RWPE1 (cell line): Measurements from ENCODE around the gene FOXL2.

Experiments used
- CTCF ChIA-PET: fragments of 350-600 bp; sonication (Branson Sonifier 250); formaldehyde crosslinking; extraction: SDS; loops from one replicate; lab custom pipeline; 2021; lab: Yijun Ruan, JAX
- POLR2A ChIA-PET: fragments of 400-600 bp; formaldehyde crosslinking; extraction: SDS; loops from one replicate; lab custom pipeline; 2020; ENCODE audit warnings: antibody characterized with exemption; ENCODE audit not compliant: low non-redundant PET; lab: Yijun Ruan, JAX
- DNase-seq: peaks from one replicate; pipeline ENCODE4 v3.0.0; 2012; ENCODE audit warnings: low spot score
- H3K27ac ChIP-seq: fragments of 450-650 bp; 2 replicates; pipeline ENCODE4 v1.5.1; 2017
- TF ChIP-seq, protein P1 (sequence below): fragments of 450-650 bp; conservative IDR thresholded peaks from 2 replicates; pipeline ENCODE4 v1.5.1; 2017; ENCODE audit warnings: low read depth, mild to moderate bottlenecking

The FOXL2 gene

GRCh38 chr3:138935863-138936740 lies 10.8 kb downstream of the FOXL2 start:
- peak; percentile 75 for DNase-seq
- TF ChIP-seq, protein P1, sequence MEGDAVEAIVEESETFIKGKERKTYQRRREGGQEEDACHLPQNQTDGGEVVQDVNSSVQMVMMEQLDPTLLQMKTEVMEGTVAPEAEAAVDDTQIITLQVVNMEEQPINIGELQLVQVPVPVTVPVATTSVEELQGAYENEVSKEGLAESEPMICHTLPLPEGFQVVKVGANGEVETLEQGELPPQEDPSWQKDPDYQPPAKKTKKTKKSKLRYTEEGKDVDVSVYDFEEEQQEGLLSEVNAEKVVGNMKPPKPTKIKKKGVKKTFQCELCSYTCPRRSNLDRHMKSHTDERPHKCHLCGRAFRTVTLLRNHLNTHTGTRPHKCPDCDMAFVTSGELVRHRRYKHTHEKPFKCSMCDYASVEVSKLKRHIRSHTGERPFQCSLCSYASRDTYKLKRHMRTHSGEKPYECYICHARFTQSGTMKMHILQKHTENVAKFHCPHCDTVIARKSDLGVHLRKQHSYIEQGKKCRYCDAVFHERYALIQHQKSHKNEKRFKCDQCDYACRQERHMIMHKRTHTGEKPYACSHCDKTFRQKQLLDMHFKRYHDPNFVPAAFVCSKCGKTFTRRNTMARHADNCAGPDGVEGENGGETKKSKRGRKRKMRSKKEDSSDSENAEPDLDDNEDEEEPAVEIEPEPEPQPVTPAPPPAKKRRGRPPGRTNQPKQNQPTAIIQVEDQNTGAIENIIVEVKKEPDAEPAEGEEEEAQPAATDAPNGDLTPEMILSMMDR: peak; percentile 86
- ChIA-PET POLR2A (interaction anchor here (0.6 kb wide), 1 partner anchor 342 kb away, joined by 3 read pairs; the partner anchor contains the start of gene CEP70), CTCF (interaction anchor here (0.5 to 1.6 kb wide), 43 partner anchors 9 to 927 kb away, joined by 3 to 15 read pairs (median 4); partner anchors contain the start of genes CEP70, FOXL2 and FOXL2NB)
- H3K27ac ChIP-seq: no peak overlapping the region

DNA sequence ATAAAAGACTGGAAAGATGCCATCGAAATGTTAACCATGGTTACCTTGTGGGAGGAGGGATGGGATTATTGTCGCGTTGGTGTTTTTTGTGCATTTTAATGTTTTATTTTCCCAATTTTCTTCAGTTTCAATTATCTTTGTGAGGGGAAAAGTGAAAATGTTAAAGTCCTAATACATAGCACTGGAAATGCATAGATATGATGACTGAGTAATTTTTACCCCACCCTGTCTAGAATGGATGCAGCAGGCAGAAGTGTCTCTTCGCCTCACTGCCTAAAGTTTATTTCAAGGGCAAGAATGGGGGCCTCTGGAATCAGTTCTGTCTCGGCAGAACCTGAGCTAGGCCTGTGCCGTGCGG lies 11.5 kb downstream of the FOXL2 start:
- ChIA-PET POLR2A (no interaction called here), CTCF (interaction anchor here (0.5 to 1.8 kb wide), 29 partner anchors 8 to 652 kb away, joined by 3 to 15 read pairs (median 5); partner anchors contain the start of genes CEP70, FOXL2 and FOXL2NB)
- TF ChIP-seq, protein P1: no peak
- H3K27ac ChIP-seq: no peak overlapping the region
- no peak for DNase-seq

DNA sequence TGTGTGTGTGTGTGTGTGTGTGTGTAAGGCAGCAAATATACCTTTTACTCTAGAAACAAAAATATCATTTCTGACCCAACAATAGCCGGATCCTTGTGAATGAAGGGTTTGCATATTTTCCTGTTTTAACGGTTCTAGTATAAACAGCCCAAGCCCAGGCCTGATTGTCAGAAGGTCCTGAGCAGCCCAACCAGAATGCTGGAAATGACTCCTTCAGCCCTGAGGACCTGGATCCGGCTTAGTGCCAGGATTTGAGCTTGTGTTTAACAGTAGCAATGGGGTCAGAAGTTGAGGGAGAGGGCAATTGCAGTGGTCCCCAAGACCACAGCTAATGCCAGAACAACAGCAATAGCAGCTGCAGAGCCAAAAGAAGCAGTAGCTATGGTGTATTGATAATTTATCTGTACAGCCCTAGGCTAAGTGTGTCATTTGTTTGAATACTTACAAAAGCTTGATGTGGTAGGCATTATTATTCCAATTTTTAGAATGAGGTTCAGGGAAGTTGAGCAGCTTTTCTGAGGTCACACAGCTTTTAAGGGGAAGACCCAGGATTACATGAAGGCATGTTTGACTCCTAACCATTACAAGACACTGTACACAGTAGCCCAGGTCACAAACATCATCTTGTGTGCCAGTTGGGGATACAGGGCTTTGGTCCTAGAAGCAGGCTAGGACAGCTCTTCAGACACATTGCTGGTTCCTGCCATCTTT lies 12.8 kb downstream of the FOXL2 start:
- H3K27ac ChIP-seq: no peak overlapping the region
- POLR2A ChIA-PET: no interaction called here
- CTCF ChIA-PET: interaction anchor here (1.8 to 3.0 kb wide), 2 partner anchors 10 to 395 kb away, joined by 6 to 25 read pairs; no protein-coding TSS in a partner anchor
- DNase-seq: no peak
- TF ChIP-seq, protein P1: no peak

- ChIA-PET CTCF (interaction anchor here (0.7 to 3.0 kb wide), 2 partner anchors 9 to 14 kb away, joined by 3 to 25 read pairs; no protein-coding TSS in a partner anchor), POLR2A (no interaction called here)
- no peak overlapping the region for H3K27ac ChIP-seq
- no peak for DNase-seq
- TF ChIP-seq, protein P1: no peak
These were observed 13.8 kb downstream of the FOXL2 start for GRCh38 chr3:138933068-138933668.

GRCh38 chr3:138928727-138929372 lies 18.1 kb downstream of the FOXL2 start:
- TF ChIP-seq, protein P1: no peak

More at GRCh38 chr3:138928727-138929372, 18.1 kb downstream of the FOXL2 start:
- H3K27ac ChIP-seq: no peak overlapping the region
- CTCF ChIA-PET: interaction anchor here (0.5 to 1.0 kb wide), 4 partner anchors 14 to 132 kb away, joined by 3 to 5 read pairs (median 4); partner anchors contain the start of genes FOXL2 and FOXL2NB
- POLR2A ChIA-PET: no interaction called here
- DNase-seq: no peak
